ENCODE measurements around the gene PLPPR1.
A peak's percentile ranks its signal among the peaks of the same experiment; 100 is the strongest.

PLPPR1 gene

DNA sequence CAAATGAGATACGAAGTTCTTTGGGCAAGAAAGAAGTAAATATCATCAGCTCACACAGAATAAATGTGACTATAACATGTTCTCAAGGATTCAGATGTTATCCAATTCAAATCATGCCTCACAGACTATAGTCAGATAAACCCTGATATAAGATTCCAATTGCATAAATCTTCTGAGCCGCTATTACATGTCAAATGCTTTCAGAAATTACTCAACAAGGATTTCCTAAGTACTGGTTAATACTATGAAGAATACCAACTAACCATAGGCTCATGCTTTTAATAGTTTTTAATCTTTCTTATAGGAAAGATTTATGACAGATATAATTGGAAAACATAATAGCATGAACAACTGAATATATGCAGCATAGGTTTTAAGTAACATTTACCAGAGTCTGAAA lies 282.7 kb downstream of the PLPPR1 start:
- DNase-seq (ENCODE audit: low read depth) = peak; percentile 27
- H3K4me3 ChIP-seq (ENCODE audit: low read length) = no peak overlapping the region
- TF ChIP-seq, protein P1, sequence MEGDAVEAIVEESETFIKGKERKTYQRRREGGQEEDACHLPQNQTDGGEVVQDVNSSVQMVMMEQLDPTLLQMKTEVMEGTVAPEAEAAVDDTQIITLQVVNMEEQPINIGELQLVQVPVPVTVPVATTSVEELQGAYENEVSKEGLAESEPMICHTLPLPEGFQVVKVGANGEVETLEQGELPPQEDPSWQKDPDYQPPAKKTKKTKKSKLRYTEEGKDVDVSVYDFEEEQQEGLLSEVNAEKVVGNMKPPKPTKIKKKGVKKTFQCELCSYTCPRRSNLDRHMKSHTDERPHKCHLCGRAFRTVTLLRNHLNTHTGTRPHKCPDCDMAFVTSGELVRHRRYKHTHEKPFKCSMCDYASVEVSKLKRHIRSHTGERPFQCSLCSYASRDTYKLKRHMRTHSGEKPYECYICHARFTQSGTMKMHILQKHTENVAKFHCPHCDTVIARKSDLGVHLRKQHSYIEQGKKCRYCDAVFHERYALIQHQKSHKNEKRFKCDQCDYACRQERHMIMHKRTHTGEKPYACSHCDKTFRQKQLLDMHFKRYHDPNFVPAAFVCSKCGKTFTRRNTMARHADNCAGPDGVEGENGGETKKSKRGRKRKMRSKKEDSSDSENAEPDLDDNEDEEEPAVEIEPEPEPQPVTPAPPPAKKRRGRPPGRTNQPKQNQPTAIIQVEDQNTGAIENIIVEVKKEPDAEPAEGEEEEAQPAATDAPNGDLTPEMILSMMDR (IDR thresholded peaks at IDR 0.05; ENCODE audit: insufficient read depth, low read depth, low read length, missing control alignments) = no peak

DNA sequence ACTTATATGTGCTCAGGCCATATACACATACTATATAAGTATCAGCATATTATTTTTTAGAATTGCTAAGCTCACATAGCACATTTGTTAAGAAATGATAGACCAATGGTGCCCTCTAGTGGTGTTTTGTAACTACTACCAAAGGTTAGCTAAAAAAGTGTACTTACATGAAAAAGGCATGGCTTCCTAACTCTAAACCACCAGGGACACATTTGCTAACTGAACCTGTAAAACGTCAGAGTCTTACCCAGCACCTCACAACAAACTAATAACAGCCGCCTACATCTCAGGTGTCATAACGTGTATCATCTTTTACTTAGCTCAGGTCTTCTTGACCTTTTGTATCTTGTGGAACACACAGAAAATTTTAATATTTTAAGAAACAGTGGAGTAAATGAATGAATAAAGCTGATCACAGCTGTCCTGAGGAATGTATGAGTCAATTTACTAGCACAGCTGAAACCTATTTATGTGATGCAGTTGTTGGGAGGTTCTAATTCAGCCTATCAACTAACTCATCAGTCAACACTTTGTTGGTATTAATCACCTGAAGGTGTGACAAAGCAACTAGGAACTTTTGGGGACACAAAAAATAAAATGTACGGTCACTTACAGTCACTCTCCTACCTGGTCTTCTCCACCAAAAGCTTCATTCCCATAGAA lies 283.4 kb downstream of the PLPPR1 start:
- DNase-seq (ENCODE audit: low read depth) = peak; percentile 86
- TF ChIP-seq, protein P1 (IDR thresholded peaks at IDR 0.05; ENCODE audit: insufficient read depth, low read depth, low read length, missing control alignments) = peak; percentile 58
- H3K4me3 ChIP-seq (ENCODE audit: low read length) = no peak overlapping the region

DNA sequence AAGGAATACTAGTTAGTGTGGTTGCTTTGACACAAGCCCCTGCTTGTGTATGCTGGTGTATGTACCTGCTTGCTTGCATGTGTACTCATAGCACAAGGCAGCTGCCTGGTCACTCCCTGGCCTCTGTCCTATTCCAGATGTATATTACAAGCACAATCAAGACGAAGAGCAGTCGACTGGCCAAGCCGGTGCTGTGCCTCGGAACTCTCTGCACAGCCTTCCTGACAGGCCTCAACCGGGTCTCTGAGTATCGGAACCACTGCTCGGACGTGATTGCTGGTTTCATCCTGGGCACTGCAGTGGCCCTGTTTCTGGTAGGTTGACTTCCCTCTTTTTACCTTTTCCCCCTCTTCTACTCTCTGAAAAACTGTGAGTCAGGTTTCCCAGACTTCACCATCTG lies 284.1 kb downstream of the PLPPR1 start:
- TF ChIP-seq, protein P1 (IDR thresholded peaks at IDR 0.05; ENCODE audit: insufficient read depth, low read depth, low read length, missing control alignments) = no peak
- DNase-seq (ENCODE audit: low read depth) = peak; percentile 40
- no peak overlapping the region for H3K4me3 ChIP-seq (ENCODE audit: low read length)

DNA sequence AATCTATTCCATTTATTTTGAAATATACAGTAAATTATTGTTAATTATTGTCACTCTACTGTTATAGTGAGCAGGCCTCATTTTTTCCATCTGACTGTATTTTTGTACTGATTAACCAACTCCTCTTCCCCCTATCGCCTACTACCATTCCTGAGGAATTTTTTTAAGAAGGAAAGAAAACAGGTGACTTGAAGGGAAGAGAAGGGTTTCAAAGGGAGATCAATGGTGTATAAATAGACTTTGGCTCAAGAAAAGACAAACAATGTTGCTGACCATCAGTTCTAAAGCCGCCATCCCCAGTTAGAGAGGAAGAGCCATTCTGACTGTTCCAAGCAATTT lies 286.6 kb downstream of the PLPPR1 start:
- no peak for DNase-seq (ENCODE audit: low read depth)
- no peak overlapping the region for H3K4me3 ChIP-seq (ENCODE audit: low read length)
- TF ChIP-seq, protein P1 (IDR thresholded peaks at IDR 0.05; ENCODE audit: insufficient read depth, low read depth, low read length, missing control alignments) = no peak

- TF ChIP-seq, protein P1 (IDR thresholded peaks at IDR 0.05; ENCODE audit: insufficient read depth, low read depth, low read length, missing control alignments) = no peak
- no peak for DNase-seq (ENCODE audit: low read depth)
- H3K4me3 ChIP-seq (ENCODE audit: low read length) = no peak overlapping the region
Observed at GRCh38 chr9:101317735-101318134, 289.2 kb downstream of the PLPPR1 start.

GRCh38 chr9:101323129-101323528 lies 294.6 kb downstream of the PLPPR1 start:
- TF ChIP-seq, protein P1 (IDR thresholded peaks at IDR 0.05; ENCODE audit: insufficient read depth, low read depth, low read length, missing control alignments) = no peak
- no peak for DNase-seq (ENCODE audit: low read depth)
- no peak overlapping the region for H3K4me3 ChIP-seq (ENCODE audit: low read length)

DNA sequence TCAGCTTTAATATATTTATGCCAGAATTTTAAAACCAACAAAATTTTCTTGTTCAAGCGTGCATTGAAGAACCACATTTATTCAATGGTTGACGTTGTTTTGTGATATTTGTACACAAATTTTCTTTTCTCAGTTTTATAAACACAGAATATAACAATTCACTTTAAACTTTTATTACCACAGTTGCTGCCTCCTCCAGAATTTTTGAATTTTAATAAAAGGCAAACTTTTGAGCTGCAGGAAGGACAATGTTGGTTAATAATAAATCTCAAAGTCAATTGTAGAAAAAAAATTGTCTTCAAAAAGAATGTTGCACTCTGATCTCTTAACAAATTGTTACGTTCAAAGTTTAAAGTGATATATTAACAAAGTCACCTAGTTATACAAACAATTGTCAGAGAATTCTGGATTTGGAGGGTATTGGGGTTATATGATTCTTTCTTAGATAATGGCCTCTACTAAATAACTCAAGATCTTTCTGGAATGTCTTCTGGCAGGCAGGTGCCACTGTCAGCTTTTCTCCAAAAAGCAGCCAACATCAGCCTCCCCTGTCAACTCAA lies 295.8 kb downstream of the PLPPR1 start:
- DNase-seq (ENCODE audit: low read depth) = no peak
- TF ChIP-seq, protein P1 (IDR thresholded peaks at IDR 0.05; ENCODE audit: insufficient read depth, low read depth, low read length, missing control alignments) = no peak
- H3K4me3 ChIP-seq (ENCODE audit: low read length) = no peak overlapping the region

All from epithelial cell of esophagus (primary cell).